ENCODE data around the gene LRRC10B.
A peak's percentile ranks its signal among the peaks of the same experiment; 100 is the strongest.

LRRC10B gene

GRCh38 chr11:61540528-61540927 lies 32.0 kb downstream of the LRRC10B start:
- TF ChIP-seq CTCF (IDR thresholded peaks at IDR 0.05; ENCODE audit: control extremely low read depth, extremely low read depth, low read depth, missing control alignments): no peak
- ChIA-PET CTCF (interaction anchor here (1.2 to 2.0 kb wide), 3 partner anchors 9 to 24 kb away, joined by 3 to 10 read pairs (median 5); no protein-coding TSS in a partner anchor), POLR2A (no interaction called here)
- no peak for DNase-seq (ENCODE audit: extremely low spot score)

- POLR2A ChIA-PET: interaction anchor here (0.6 kb wide), 1 partner anchor 18 kb away, joined by 3 read pairs; no protein-coding TSS in a partner anchor
- CTCF ChIA-PET: interaction anchor here (1.4 to 3.1 kb wide), 2 partner anchors 10 to 25 kb away, joined by 5 to 8 read pairs; no protein-coding TSS in a partner anchor
- no peak for TF ChIP-seq CTCF (IDR thresholded peaks at IDR 0.05; ENCODE audit: control extremely low read depth, extremely low read depth, low read depth, missing control alignments)
- peak; percentile 55 for DNase-seq (ENCODE audit: extremely low spot score)
Observed at GRCh38 chr11:61541598-61541997, 33.0 kb downstream of the LRRC10B start.

GRCh38 chr11:61542024-61542461 lies 33.5 kb downstream of the LRRC10B start:
- DNase-seq (ENCODE audit: extremely low spot score): no peak
- ChIA-PET CTCF (interaction anchor here (1.4 to 3.1 kb wide), 2 partner anchors 10 to 25 kb away, joined by 5 to 8 read pairs; no protein-coding TSS in a partner anchor), POLR2A (interaction anchor here (0.6 kb wide), 1 partner anchor 18 kb away, joined by 3 read pairs; no protein-coding TSS in a partner anchor)
- no peak for TF ChIP-seq CTCF (IDR thresholded peaks at IDR 0.05; ENCODE audit: control extremely low read depth, extremely low read depth, low read depth, missing control alignments)

- CTCF ChIA-PET: interaction anchor here (1.2 to 3.1 kb wide), 3 partner anchors 11 to 26 kb away, joined by 3 to 12 read pairs (median 8); no protein-coding TSS in a partner anchor
- POLR2A ChIA-PET: no interaction called here
- TF ChIP-seq CTCF (IDR thresholded peaks at IDR 0.05; ENCODE audit: control extremely low read depth, extremely low read depth, low read depth, missing control alignments): no peak
Observed at GRCh38 chr11:61542705-61543104, 34.2 kb downstream of the LRRC10B start.

GRCh38 chr11:61543606-61544306 lies 35.2 kb downstream of the LRRC10B start:
- CTCF ChIA-PET: interaction anchor here (1.2 to 3.1 kb wide), 4 partner anchors 12 to 98 kb away, joined by 3 to 12 read pairs (median 6); no protein-coding TSS in a partner anchor
- POLR2A ChIA-PET: no interaction called here
- no peak for DNase-seq (ENCODE audit: extremely low spot score)
- no peak for TF ChIP-seq CTCF (IDR thresholded peaks at IDR 0.05; ENCODE audit: control extremely low read depth, extremely low read depth, low read depth, missing control alignments)

More at GRCh38 chr11:61542705-61543104, 34.2 kb downstream of the LRRC10B start:
- DNase-seq (ENCODE audit: extremely low spot score): no peak

- TF ChIP-seq CTCF (IDR thresholded peaks at IDR 0.05; ENCODE audit: control extremely low read depth, extremely low read depth, low read depth, missing control alignments): no peak
- ChIA-PET POLR2A (no interaction called here), CTCF (interaction anchor here (1.0 to 2.9 kb wide), 5 partner anchors 9 to 98 kb away, joined by 3 to 12 read pairs (median 4); no protein-coding TSS in a partner anchor)
- no peak for DNase-seq (ENCODE audit: extremely low spot score)
Observed at GRCh38 chr11:61544466-61544865, 35.9 kb downstream of the LRRC10B start.
